DND-41 (cell line): ENCODE measurements around the gene AKR7A3.

ENCODE experiments used
- CTCF ChIP-seq: IDR thresholded peaks from 2 replicates; pipeline ENCODE4 v1.5.1; 2012; ENCODE audit warnings: borderline replicate concordance, low read length, moderate library complexity, mild to moderate bottlenecking; ENCODE audit not compliant: poor library complexity, severe bottlenecking; ENCODE audit errors: extremely low read depth
- EZH2 ChIP-seq: IDR thresholded peaks from 3 replicates; pipeline ENCODE4 v1.6.1; 2012; ENCODE audit warnings: borderline replicate concordance, low read depth, mild to moderate bottlenecking, moderate library complexity, low read length, inconsistent platforms; ENCODE audit not compliant: severe bottlenecking

GRCh38 chr1:19300211-19300610, 11.6 kb upstream of the AKR7A3 start:
- TF ChIP-seq CTCF (no peak), EZH2 (no peak)
